Gastrocnemius medialis (tissue), 4 donors: ENCODE results near the gene CACYBP. TPM values are rescaled to one million over a fixed set of nuclear protein-coding genes. Genes with fewer than 3 reads are reported as not detected.

Experiments used
- ATAC-seq, 2 donors: fragments of 150-250 bp; one replicate each; pipeline ENCODE4 v1.9.1; 2016
- DNase-seq, 2 donors: peaks; one replicate each; pipeline ENCODE4 v3.0.0-alpha.2; 2019
- H3K27ac ChIP-seq, 4 donors: fragments of 200-600 bp; sonication (generic); 1 replicate in 1 of 4; 2 replicates in 3 of 4; pipeline ENCODE4 v1.5.1; 2016 to 2018; ENCODE audit warnings: mild to moderate bottlenecking in 2 of 4, moderate library complexity in 1 of 4
- H3K27me3 ChIP-seq, 3 donors: fragments of 200-600 bp; sonication (generic) in 2 of 3; 1 replicate in 1 of 3; 2 replicates in 2 of 3; pipeline versions ENCODE4 v1.5.1 to v1.6.0; 2016 to 2019; ENCODE audit warnings: mild to moderate bottlenecking in 1 of 3, moderate library complexity in 1 of 3
- H3K36me3 ChIP-seq, 2 donors: fragments of 200-600 bp; sonication (generic) in 1 of 2; one replicate each; pipeline ENCODE4 v1.5.1; 2017 to 2018
- H3K4me1 ChIP-seq, 2 donors: fragments of 200-600 bp; sonication (generic) in 1 of 2; one replicate each; pipeline ENCODE4 v1.5.1; 2016 to 2017; ENCODE audit warnings: mild to moderate bottlenecking in 2 of 2
- H3K4me3 ChIP-seq, 4 donors: fragments of 200-600 bp; sonication (generic) in 3 of 4; 1 replicate in 1 of 4; 2 replicates in 3 of 4; pipeline ENCODE4 v1.5.1; 2016 to 2019; ENCODE audit warnings: mild to moderate bottlenecking in 2 of 4
- H3K9me3 ChIP-seq, 3 donors: fragments of 200-600 bp; sonication (generic) in 2 of 3; 1 replicate in 1 of 3; 2 replicates in 2 of 3; pipeline ENCODE4 v1.5.1; 2016 to 2019
- CTCF ChIP-seq, 5 experiments: fragments of 450-650 bp in 3 of 5; fragments of 200-600 bp in 2 of 5; sonication (generic) in 2 of 5; IDR thresholded peaks in 4 of 5; conservative IDR thresholded peaks in 1 of 5; 1 replicate in 4 of 5; 2 replicates in 1 of 5; pipeline ENCODE4 v1.5.1; 2016 to 2019; ENCODE audit warnings: antibody characterized with exemption in 5 of 5, mild to moderate bottlenecking in 3 of 5, moderate library complexity in 3 of 5
- POLR2A ChIP-seq, 2 donors: fragments of 450-650 bp; IDR thresholded peaks; one replicate each; pipeline ENCODE4 v1.6.1; 2017; ENCODE audit warnings: antibody characterized with exemption in 2 of 2, mild to moderate bottlenecking in 2 of 2, moderate library complexity in 2 of 2
- in situ Hi-C, 4 donors: fragments of 200-750 bp; cut with MboI; loops; one replicate each; pipeline versions ENCODE4 v1.15.0 to v1.8.0; 2017; ENCODE audit warnings: low sequenced_read_pairs in 4 of 4
- intact Hi-C: fragments of 100-400 bp; cut with DNase I; formaldehyde crosslinking; loops from one replicate; pipeline ENCODE4 v1.15.1; 2023; ENCODE audit warnings: low total_unique reads
- total RNA-seq, 4 donors: library from RNA; depleted of rRNA; stranded (reverse); fragments of >200 nt; gene quantifications; one replicate each; pipeline versions ENCODE4 v1.1.0 to v1.2.3, GENCODE V29; 2016

Gene CACYBP
- total RNA-seq, 4 donors from 2014 or later: 32.9 to 99.6 (median 73.7) TPM

GRCh38 chr1:174990382-174990999 is 9.3 kb upstream of the CACYBP start:
- ATAC-seq: peak; percentile 87 to 97
- in situ Hi-C loops: loop anchor here in 1 of 4 donors (25.0 kb wide), 1 partner anchor 1128 kb away; the partner anchor contains the start of genes GAS5 and ZBTB37
- TF ChIP-seq CTCF (IDR thresholded peaks at IDR 0.05 in 4 of 5, conservative IDR thresholded peaks at IDR 0.05 in 1 of 5): no peak
- TF ChIP-seq POLR2A (IDR thresholded peaks at IDR 0.05): no peak

GRCh38 chr1:174991473-174991872 is 8.3 kb upstream of the CACYBP start:
- Histone ChIP-seq H3K27me3 (no peaks in the 10 kb centered on the region), H3K27ac (no peak overlapping the region), H3K36me3 (no peaks in the 10 kb centered on the region), H3K4me1 (peaks cover 0 to 5% of the 10 kb centered on the region in 2 donors), H3K9me3 (no peaks in the 10 kb centered on the region), H3K4me3 (no peak overlapping the region)
- in situ Hi-C loops: loop anchor here in 1 of 4 donors (25.0 kb wide), 1 partner anchor 1129 kb away; the partner anchor contains the start of genes GAS5 and ZBTB37
- ATAC-seq: no peak
- no peak for TF ChIP-seq CTCF (IDR thresholded peaks at IDR 0.05 in 4 of 5, conservative IDR thresholded peaks at IDR 0.05 in 1 of 5)
- DNase-seq: no peak
- intact Hi-C loops: loop anchor here (10.0 kb wide), 2 partner anchors 967 to 1167 kb away; partner anchors contain the start of genes CENPL, DARS2 and RC3H1

More at GRCh38 chr1:174990382-174990999, 9.3 kb upstream of the CACYBP start:
- no peaks in the 10 kb centered on the region for H3K9me3 ChIP-seq
- intact Hi-C loops: loop anchor here (10.0 kb wide), 2 partner anchors 966 to 1166 kb away; partner anchors contain the start of genes CENPL, DARS2 and RC3H1
- H3K27ac ChIP-seq: peak overlapping the region; percentile 70 to 84 (median 72)
- H3K36me3 ChIP-seq: no peaks in the 10 kb centered on the region
- DNase-seq: no peak
- no peaks in the 10 kb centered on the region for H3K27me3 ChIP-seq
- peak overlapping the region; percentile 53 to 66 (median 58) for H3K4me3 ChIP-seq
- H3K4me1 ChIP-seq: peaks cover 0 to 5% of the 10 kb centered on the region in 2 donors

GRCh38 chr1:174995121-174995520 is 4.6 kb upstream of the CACYBP start:
- no peaks in the 10 kb centered on the region for H3K27me3 ChIP-seq
- no peak overlapping the region for H3K4me3 ChIP-seq
- TF ChIP-seq POLR2A (IDR thresholded peaks at IDR 0.05) (no peak), CTCF (IDR thresholded peaks at IDR 0.05 in 4 of 5, conservative IDR thresholded peaks at IDR 0.05 in 1 of 5) (no peak)
- no peak for DNase-seq
- peaks cover 0 to 8% of the 10 kb centered on the region in 2 donors for H3K4me1 ChIP-seq
- no peak overlapping the region for H3K27ac ChIP-seq
- ATAC-seq: no peak
- H3K36me3 ChIP-seq: no peaks in the 10 kb centered on the region
- intact Hi-C loops (loop anchor here (10.0 kb wide), 2 partner anchors 970 to 1170 kb away; partner anchors contain the start of genes CENPL, DARS2 and RC3H1), in situ Hi-C loops (loop anchor here in 1 of 4 donors (25.0 kb wide), 1 partner anchor 1133 kb away; the partner anchor contains the start of genes GAS5 and ZBTB37)
- H3K9me3 ChIP-seq: no peaks in the 10 kb centered on the region

- intact Hi-C loops: loop anchor here (10.0 kb wide), 2 partner anchors 971 to 1171 kb away; partner anchors contain the start of genes CENPL, DARS2 and RC3H1
- in situ Hi-C loops: loop anchor here in 1 of 4 donors (25.0 kb wide), 1 partner anchor 1134 kb away; the partner anchor contains the start of genes GAS5 and ZBTB37
- no peak overlapping the region for H3K27ac ChIP-seq
Measured at GRCh38 chr1:174995916-174996315, 3.8 kb upstream of the CACYBP start.

More at GRCh38 chr1:174995916-174996315, 3.8 kb upstream of the CACYBP start:
- H3K4me1 ChIP-seq: peaks cover 6 to 9% of the 10 kb centered on the region in 2 donors
- no peaks in the 10 kb centered on the region for H3K27me3 ChIP-seq
- H3K9me3 ChIP-seq: no peaks in the 10 kb centered on the region
- TF ChIP-seq CTCF (IDR thresholded peaks at IDR 0.05 in 4 of 5, conservative IDR thresholded peaks at IDR 0.05 in 1 of 5) (no peak), POLR2A (IDR thresholded peaks at IDR 0.05) (no peak)
- H3K4me3 ChIP-seq: no peak overlapping the region
- ATAC-seq: no peak
- DNase-seq: no peak
- H3K36me3 ChIP-seq: no peaks in the 10 kb centered on the region
